Stimulated activated CD4-positive, alpha-beta T cell treated with anti-CD3 and anti-CD28 coated beads, Interleukin-4, amount 100 ng/mL, for 4 hours (primary cell): ENCODE data around the gene SMURF2.
A peak's percentile ranks its signal among the peaks of the same experiment; 100 is the strongest.
"Not testable (repeated sequence)": the region's sequence is repeated elsewhere in the genome, so short reads cannot be mapped to it uniquely, and the experiment has no call there.

Source experiments
- DNase-seq, 2 experiments: peaks; one replicate each; pipeline ENCODE4 v3.0.0-alpha.2; 2020

The SMURF2 gene

GRCh38 chr17:64661976-64662773, at the start of gene SMURF2:
Gene SMURF2 (minus strand): TSS chr17:64662307. CDS start chr17:64661880, 427 bp downstream.
- DNase-seq = peak; percentile 72 to 73

GRCh38 chr17:64709481-64709880, 47.4 kb upstream of the SMURF2 start:
- DNase-seq = no peak

- DNase-seq = no peak
These were observed 45.0 kb upstream of the SMURF2 start for GRCh38 chr17:64707050-64707591.

GRCh38 chr17:64706224-64707049, 44.3 kb upstream of the SMURF2 start:
- no peak for DNase-seq

GRCh38 chr17:64702815-64703214, 40.7 kb upstream of the SMURF2 start:
- DNase-seq = no peak

GRCh38 chr17:64698725-64699124, 36.6 kb upstream of the SMURF2 start:
- DNase-seq = no peak

- no peak for DNase-seq
These were observed 32.1 kb upstream of the SMURF2 start for GRCh38 chr17:64694207-64694606.

GRCh38 chr17:64692187-64692586, 30.1 kb upstream of the SMURF2 start:
- DNase-seq = no peak

- DNase-seq = no peak
These were observed 27.0 kb upstream of the SMURF2 start for GRCh38 chr17:64689106-64689505.

- no peak for DNase-seq
These were observed 26.4 kb upstream of the SMURF2 start for GRCh38 chr17:64688481-64688880.

- DNase-seq = no peak
These were observed 25.9 kb upstream of the SMURF2 start for GRCh38 chr17:64687961-64688360.

- no peak for DNase-seq
These were observed 25.3 kb upstream of the SMURF2 start for GRCh38 chr17:64687376-64687775.

GRCh38 chr17:64686705-64687104, 24.6 kb upstream of the SMURF2 start:
- DNase-seq = no peak

GRCh38 chr17:64685705-64686104, 23.6 kb upstream of the SMURF2 start:
- no peak for DNase-seq

GRCh38 chr17:64683796-64684195, 21.7 kb upstream of the SMURF2 start:
- no peak for DNase-seq

- no peak for DNase-seq
These were observed 20.4 kb upstream of the SMURF2 start for GRCh38 chr17:64682261-64683181.

GRCh38 chr17:64679710-64680216, 17.7 kb upstream of the SMURF2 start:
- DNase-seq = no peak

- DNase-seq = no peak
These were observed 14.7 kb upstream of the SMURF2 start for GRCh38 chr17:64676763-64677162.

- not testable (repeated sequence) for DNase-seq
These were observed 8.9 kb upstream of the SMURF2 start for GRCh38 chr17:64670843-64671590.

GRCh38 chr17:64667807-64668721, 6.0 kb upstream of the SMURF2 start:
- DNase-seq = not testable (repeated sequence)
